Measurements from ENCODE around the gene TAS1R3.

GRCh38 chr1:1292851-1293250, 38.2 kb upstream of the TAS1R3 start:
- no peak for TF ChIP-seq CTCF (conservative IDR thresholded peaks at IDR 0.05; ENCODE audit: low read length)
- TF ChIP-seq EZH2phosphoT487 (IDR thresholded peaks at IDR 0.05; ENCODE audit: borderline replicate concordance, low read depth, low read length): no peak

Measured in OCI-LY7 (cell line).